Activated T-cell treated with anti-CD3 and anti-CD28 coated beads for 1 hour (primary cell): Measurements from ENCODE around the gene GLYR1.

ENCODE experiments used
- DNase-seq: peaks from one replicate; pipeline ENCODE4 v3.0.0-alpha.2; 2020; ENCODE audit warnings: low read depth

The GLYR1 gene

DNA sequence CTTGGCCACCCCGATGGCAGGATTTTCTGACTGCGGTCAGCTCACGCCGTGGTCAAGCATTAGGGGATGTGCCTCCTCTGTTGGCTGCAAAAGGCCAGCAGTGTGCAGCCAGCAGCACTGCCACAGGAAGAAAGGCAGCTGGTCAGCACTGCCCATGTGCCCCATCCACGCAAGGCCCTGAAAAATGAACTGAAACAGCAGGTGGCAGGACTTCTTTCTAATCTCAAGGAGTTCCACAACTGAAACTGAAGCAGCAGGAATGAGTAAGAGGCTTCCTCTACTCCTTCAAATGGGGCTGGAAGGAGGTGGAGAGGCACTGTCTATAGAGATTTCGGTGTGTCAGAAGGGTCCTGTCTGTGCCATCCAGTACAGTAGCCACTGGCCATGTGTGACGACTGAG is 83.3 kb downstream of the GLYR1 start:
- no peak for DNase-seq

- DNase-seq: no peak
Measured at GRCh38 chr16:4762205-4762604, 84.9 kb downstream of the GLYR1 start.

- DNase-seq: no peak
Measured at GRCh38 chr16:4760221-4760910, 86.7 kb downstream of the GLYR1 start.

- no peak for DNase-seq
Measured at GRCh38 chr16:4755687-4756086, 91.4 kb downstream of the GLYR1 start.

GRCh38 chr16:4754865-4755264 is 92.2 kb downstream of the GLYR1 start:
- no peak for DNase-seq

- no peak for DNase-seq
Measured at GRCh38 chr16:4753227-4753626, 93.9 kb downstream of the GLYR1 start.
